GM10266 (cell line): Measurements from ENCODE around the gene ERRFI1.

Experiments used
- DNase-seq: peaks from one replicate; pipeline ENCODE4 v3.0.0; 2012; ENCODE audit errors: extremely low spot score
- TF ChIP-seq, protein P1 (sequence below): IDR thresholded peaks from 2 replicates; pipeline ENCODE4 v1.5.1; 2012; ENCODE audit warnings: mild to moderate bottlenecking, low read depth; ENCODE audit not compliant: control insufficient read depth, insufficient read depth; ENCODE audit errors: missing control alignments

Gene ERRFI1

DNA sequence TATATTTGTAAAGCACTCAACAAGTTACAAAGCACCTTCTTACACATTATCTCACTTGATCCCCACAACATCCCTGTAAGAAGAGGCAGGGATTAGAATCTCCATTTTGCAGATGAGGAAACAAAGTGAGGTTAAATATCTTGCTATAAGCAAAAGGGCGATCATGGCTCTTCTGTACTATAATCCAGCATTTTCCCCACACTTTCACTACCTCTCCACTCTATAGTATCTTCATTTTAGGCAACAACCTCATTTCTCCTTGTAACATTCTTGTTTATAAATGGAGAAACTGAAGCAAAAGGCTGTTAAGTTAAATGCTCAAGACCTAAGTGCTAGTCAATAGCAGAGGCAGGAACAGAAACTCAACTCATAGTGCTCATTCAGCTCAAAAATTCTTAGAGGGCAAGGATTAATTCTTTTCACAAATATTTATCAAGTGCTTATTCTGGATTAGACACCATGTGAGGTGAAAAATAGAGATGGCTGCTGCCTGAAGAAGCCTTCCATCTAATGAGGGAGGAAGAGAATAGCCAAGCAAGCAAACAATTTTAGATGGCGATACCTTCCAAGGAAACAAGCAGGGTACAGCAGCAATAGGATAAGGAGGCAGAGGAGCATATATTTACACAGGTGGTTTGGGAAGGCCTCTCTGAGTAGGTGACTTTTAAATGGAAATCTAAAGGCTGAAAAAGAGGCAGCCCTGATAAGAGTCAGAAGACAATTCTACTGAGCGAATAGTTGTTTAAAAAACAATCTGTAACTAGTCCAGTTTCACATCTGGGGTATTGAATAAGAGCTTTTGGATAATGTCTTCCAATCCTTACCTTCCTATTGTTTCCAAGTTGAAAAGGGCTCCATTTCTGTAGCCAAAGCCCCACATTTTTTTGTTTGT, 3.5 kb downstream of the ERRFI1 start:
- no peak for DNase-seq
- TF ChIP-seq, protein P1, sequence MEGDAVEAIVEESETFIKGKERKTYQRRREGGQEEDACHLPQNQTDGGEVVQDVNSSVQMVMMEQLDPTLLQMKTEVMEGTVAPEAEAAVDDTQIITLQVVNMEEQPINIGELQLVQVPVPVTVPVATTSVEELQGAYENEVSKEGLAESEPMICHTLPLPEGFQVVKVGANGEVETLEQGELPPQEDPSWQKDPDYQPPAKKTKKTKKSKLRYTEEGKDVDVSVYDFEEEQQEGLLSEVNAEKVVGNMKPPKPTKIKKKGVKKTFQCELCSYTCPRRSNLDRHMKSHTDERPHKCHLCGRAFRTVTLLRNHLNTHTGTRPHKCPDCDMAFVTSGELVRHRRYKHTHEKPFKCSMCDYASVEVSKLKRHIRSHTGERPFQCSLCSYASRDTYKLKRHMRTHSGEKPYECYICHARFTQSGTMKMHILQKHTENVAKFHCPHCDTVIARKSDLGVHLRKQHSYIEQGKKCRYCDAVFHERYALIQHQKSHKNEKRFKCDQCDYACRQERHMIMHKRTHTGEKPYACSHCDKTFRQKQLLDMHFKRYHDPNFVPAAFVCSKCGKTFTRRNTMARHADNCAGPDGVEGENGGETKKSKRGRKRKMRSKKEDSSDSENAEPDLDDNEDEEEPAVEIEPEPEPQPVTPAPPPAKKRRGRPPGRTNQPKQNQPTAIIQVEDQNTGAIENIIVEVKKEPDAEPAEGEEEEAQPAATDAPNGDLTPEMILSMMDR = no peak

DNA sequence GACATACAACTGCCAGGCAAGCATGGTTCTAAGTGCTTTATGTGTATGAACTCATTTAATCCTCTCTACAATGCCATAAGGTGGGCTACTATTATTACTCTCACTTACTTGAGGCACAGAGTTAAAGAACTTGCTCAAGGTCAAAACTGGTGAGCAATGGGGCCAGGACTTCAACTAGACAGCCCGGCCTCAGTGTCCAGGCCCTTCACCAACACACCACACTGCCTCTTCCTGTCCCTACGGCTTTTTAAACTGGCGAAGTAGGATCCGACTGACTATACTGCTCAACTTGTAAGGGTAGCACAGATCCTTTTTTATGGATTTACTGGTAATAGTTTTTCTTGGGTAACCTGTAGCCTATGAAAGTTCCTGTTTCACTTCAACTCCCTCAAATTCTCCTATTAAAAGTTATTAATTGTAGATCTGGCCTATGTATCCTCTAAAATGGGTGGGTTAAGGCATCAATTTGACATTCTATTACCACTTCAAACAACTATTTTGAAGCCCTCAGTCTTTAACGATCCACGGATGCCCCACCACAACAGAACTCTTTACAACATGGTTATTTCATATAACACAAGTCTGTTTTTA, 4.3 kb downstream of the ERRFI1 start:
- DNase-seq = no peak
- TF ChIP-seq, protein P1 = no peak

DNA sequence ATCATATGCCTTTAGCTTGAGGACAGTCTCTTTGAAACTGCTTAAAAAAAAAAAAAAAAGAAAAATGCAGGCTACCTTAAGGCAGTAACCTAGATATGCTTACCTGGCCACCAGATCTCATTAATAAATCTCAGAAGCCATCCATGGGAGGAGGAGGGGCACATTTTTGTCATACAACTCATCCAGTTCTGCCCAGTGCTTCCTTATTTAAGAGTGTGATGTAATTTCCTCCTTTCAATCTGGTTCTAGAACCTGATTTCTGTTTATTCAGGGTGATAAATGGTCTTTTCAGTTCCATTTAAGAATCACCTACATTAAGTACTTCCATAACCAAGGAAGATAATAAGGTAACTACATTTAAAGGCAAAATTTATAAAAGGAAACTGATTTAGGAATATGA, 6.1 kb downstream of the ERRFI1 start:
- TF ChIP-seq, protein P1 = no peak
- no peak for DNase-seq

DNA sequence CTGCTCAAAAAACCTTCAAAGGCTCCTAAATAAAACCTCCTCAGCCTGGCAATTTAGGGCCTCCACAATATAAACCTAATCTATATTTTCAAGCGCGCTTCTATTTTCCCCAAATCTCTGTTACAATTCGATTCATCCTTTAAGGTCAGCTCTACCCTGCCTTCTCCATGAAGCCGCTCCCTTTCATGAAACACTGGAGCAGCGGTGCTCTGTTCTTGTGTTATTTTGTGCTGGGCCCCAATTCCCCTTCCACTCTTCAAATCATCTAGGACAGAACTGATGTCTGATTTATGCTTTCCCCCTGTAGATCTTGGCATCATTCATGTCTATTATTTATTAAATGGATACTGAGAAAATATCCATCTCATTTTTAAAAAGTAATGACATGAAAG, 6.9 kb downstream of the ERRFI1 start:
- TF ChIP-seq, protein P1 = no peak
- no peak for DNase-seq

DNA sequence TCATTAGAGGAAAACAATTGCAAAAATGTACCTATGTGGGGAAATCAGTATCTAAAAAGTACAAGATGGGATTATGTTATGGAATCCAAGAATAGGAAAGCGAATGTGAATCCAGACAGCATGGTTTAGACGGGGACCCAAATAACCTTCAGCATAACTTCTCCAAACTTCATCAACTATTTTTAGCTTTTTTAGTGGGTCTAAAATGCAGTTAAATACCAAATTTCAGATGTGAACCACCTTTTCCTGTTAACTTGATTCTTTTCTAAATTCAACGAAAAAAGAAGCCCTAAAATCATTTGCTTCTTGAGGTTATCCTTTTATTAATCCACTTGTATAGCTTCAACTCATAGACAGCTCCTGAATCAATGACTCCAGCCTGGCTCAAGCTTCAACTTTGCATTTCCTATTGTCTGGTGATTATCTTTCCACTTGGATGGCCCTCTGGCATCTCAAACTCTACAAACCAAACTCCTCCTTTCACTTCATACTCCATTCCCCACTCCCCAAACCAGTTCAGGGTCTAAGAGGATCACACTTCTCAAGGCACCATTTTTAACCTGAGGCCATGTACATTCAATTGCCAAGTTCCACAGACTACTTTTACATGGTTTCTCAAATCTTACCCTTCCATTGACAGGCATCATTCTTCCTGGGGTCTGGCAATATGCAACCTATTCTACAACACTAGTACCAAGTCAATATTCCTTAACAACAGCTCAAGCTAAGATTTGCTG, 7.4 kb downstream of the ERRFI1 start:
- TF ChIP-seq, protein P1 = no peak
- DNase-seq = no peak

DNA sequence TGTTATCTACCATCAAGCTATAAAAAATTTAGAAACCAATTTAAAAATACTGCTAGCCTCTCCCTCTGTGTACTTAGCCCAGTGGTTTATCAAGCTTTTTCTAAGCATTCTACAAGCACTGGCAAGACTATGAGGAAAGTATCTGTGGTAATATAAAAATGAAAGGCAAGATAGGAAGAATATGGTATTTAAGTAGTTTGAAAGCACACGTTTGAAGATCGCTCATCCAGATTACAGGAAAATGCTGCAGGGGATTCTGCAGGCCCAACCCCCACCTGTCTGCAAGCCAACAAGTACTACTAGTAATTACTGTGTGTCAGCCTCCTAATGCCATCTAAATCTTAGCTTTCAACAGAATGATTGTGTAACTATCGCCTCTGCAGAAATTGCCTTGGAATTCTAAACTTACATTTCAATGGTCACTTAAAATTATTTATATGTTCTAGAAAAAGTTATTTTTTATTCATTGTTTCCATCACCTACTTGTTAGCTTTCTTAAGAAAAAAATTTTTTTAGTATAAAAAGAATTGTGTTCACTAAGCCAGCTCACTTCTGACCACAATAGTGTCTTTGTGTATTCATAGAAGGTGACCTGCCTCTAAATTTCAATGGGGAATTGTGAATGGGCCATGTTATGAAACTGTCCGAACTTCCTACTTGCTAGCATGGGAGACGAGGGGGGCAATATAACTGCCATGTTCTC, 8.5 kb downstream of the ERRFI1 start:
- TF ChIP-seq, protein P1 = no peak
- DNase-seq = no peak
